GM19193 (cell line): ENCODE data around the gene C4B.
A peak's percentile ranks its signal among the peaks of the same experiment; 100 is the strongest.
"Not testable (repeated sequence)": the region's sequence is repeated elsewhere in the genome, so short reads cannot be mapped to it uniquely, and the experiment has no call there.

ENCODE experiments used
- POLR2A ChIP-seq: IDR thresholded peaks from 4 replicates; pipeline ENCODE4 v1.6.1; 2011; ENCODE audit not compliant: insufficient read depth, insufficient read length; ENCODE audit errors: extremely low read depth

The C4B gene

GRCh38 chr6:32014547-32014946 is at the start of gene C4B:
Gene C4B, plus strand, starts transcription at chr6:32014795. Its CDS starts 51 bp downstream, at chr6:32014846.
- TF ChIP-seq POLR2A: not testable (repeated sequence)

- TF ChIP-seq POLR2A: no peak
Observed at GRCh38 chr6:31965700-31966099, 48.9 kb upstream of the C4B start.

GRCh38 chr6:31966506-31966905 is 48.1 kb upstream of the C4B start:
- TF ChIP-seq POLR2A: no peak

GRCh38 chr6:31966997-31967925 is 47.3 kb upstream of the C4B start:
- TF ChIP-seq POLR2A: no peak

GRCh38 chr6:31967926-31968320 is 46.7 kb upstream of the C4B start:
- no peak for TF ChIP-seq POLR2A

- TF ChIP-seq POLR2A: no peak
Observed at GRCh38 chr6:31968326-31968725, 46.3 kb upstream of the C4B start.

GRCh38 chr6:31968791-31969711 is 45.5 kb upstream of the C4B start:
- TF ChIP-seq POLR2A: peak; percentile 10

- peak; percentile 15 for TF ChIP-seq POLR2A
Observed at GRCh38 chr6:31969712-31970603, 44.6 kb upstream of the C4B start.

GRCh38 chr6:31970604-31971271 is 43.9 kb upstream of the C4B start:
- no peak for TF ChIP-seq POLR2A

- peak; percentile 2 for TF ChIP-seq POLR2A
Observed at GRCh38 chr6:31971279-31971992, 43.2 kb upstream of the C4B start.

GRCh38 chr6:31971993-31972708 is 42.4 kb upstream of the C4B start, which contains the start of gene DXO:
Gene DXO, minus strand, starts transcription at chr6:31972138. Its CDS starts 463 bp downstream, at chr6:31971675.
- TF ChIP-seq POLR2A: peak; percentile 65

GRCh38 chr6:31972709-31973350 is 41.8 kb upstream of the C4B start:
- TF ChIP-seq POLR2A: no peak
